ENCODE data around the gene UGCG.

DNA sequence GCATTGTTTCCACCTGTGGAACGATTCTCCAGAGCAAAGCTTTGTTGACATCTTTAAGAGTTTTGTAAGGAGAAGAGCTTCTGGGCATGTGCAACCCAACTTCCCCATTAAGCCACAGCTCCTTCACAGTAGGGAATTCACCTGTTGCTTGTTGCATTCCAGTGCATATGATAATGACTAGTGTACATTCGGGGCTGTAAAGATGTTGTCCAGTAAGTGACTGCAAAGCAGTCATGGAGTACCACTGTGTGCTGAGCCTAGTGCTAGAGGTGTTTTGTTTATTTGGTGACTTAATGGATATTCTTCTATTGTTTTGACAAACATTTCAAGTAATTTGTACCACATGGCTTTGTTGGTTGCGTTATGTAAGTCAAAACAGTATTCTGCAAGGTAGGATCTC is 12.8 kb downstream of the UGCG start:
- TF ChIP-seq POLR2AphosphoS5 (IDR thresholded peaks at IDR 0.05; ENCODE audit: borderline replicate concordance, low read depth, low read length) (no peak), EZH2 (IDR thresholded peaks at IDR 0.05) (no peak)

Data from SK-N-MC (cell line).